ENCODE measurements around the gene ABHD5. TPM values are rescaled to one million over a fixed set of nuclear protein-coding genes. Genes with fewer than 3 reads are reported as not detected.

ABHD5 gene
- total and polyA plus RNA-seq, 8 donors = 8.4 to 14.1 (median 11.3) TPM

GRCh38 chr3:43728947-43729346 is 38.2 kb downstream of the ABHD5 start:
- WGBS, 2 donors = 94% methylated on average over 5 of the region's 5 CpGs
- no peak overlapping the region for H3K27ac ChIP-seq

DNA sequence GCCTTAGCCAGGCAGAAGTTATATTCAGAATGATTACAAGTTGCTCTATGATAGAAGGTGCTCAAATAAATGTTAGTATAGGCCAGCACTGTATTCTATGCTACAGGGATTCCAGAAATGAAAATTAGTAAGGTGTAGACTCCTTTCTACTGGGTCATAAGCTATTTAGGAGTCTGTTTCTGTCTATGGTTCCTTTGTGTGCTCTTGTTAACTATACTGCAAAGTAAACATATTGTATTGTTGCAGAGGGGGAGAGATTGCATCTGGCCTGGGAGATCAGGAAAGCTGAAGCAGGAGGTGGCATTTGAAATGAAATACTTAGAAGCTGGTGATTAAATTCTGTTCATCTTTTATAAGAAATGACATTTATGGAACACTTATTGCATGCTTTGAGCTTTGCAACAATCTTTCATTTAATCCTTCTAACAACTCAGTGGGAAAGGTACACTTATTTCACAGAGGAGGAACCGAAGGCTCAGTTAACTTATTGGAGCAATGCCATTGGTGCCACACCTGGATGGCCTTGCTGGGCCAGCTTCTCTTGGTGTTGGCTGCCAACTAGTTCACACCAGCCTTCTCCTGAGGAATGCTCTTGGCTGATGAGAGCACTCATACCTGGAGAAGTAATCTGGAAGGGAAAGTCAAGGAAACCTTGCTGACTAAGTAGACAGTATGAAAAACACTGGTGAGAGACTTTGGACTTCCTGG is 39.1 kb downstream of the ABHD5 start:
- peak; percentile 58 to 86 (median 68) for ATAC-seq
- Histone ChIP-seq H3K36me3 (no peaks in the 10 kb centered on the region), H3K9me3 (no peaks in the 10 kb centered on the region), H3K27me3 (no peaks in the 10 kb centered on the region), H3K4me3 (no peak overlapping the region), H3K27ac (no peak overlapping the region), H3K4me1 (peaks cover 0 to 7% (median 0%) of the 10 kb centered on the region in 3 donors)
- WGBS, 2 donors = 29 to 32% methylated on average over 1 of the region's 1 CpG
- no peak for TF ChIP-seq CTCF (IDR thresholded peaks at IDR 0.05)
- no peak for FAIRE-seq
- intact Hi-C loops (cut with DNase I) = no loop called here
- DNase-seq = peak in 2 of 6 donors; percentile 10 to 37

More at GRCh38 chr3:43728947-43729346, 38.2 kb downstream of the ABHD5 start:
- DNase-seq (no peak), ATAC-seq (no peak), FAIRE-seq (no peak)
- no peaks in the 10 kb centered on the region for H3K36me3 ChIP-seq
- H3K4me1 ChIP-seq = peaks cover 0 to 7% (median 0%) of the 10 kb centered on the region in 3 donors
- no peaks in the 10 kb centered on the region for H3K9me3 ChIP-seq
- no peak overlapping the region for H3K4me3 ChIP-seq
- intact Hi-C loops (cut with DNase I) = no loop called here
- TF ChIP-seq CTCF (IDR thresholded peaks at IDR 0.05) = no peak
- H3K27me3 ChIP-seq = no peaks in the 10 kb centered on the region

DNA sequence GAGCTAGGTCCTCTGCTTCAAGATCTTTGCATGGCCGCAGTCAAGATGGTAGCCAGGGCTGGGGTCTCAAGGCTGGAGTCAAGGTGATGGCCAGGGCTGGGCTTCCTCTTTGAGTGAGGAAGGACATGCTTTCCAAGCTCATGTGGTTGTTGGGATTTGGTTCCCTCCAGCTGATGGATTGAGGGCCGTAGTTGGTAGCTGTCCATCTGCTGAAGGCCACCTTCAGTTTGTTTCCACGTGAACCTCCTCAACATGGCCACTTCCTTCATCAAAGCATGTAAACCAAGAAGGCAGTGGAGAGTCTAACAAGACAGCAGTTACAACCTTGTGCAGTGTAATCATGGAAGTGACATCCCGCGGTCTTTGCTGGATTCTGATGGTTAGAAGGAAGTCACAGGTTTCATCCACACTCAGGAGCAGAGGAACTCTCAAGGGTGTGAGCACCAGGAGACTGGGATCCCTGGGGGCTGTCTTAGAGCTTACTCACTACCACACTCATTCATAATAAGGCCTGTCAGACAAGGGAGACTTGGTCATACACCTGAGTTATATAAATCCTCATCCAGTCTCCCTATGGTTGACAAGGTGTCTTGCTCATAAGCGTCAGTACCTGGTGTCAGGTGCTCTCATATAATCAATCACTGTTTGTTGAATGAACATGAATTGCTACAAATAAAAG is 42.1 kb downstream of the ABHD5 start:
- Histone ChIP-seq H3K9me3 (no peaks in the 10 kb centered on the region), H3K36me3 (no peaks in the 10 kb centered on the region), H3K4me3 (no peak overlapping the region), H3K27me3 (no peaks in the 10 kb centered on the region), H3K27ac (no peak overlapping the region), H3K4me1 (peaks cover 0 to 7% (median 0%) of the 10 kb centered on the region in 3 donors)
- 79 to 80% methylated on average over 6 of the region's 6 CpGs for WGBS, 2 donors
- FAIRE-seq = no peak
- no peak for TF ChIP-seq CTCF (IDR thresholded peaks at IDR 0.05)
- intact Hi-C loops (cut with DNase I) = no loop called here
- ATAC-seq = no peak
- DNase-seq = no peak

GRCh38 chr3:43733459-43734384 is 43.0 kb downstream of the ABHD5 start:
- Histone ChIP-seq H3K36me3 (no peaks in the 10 kb centered on the region), H3K27me3 (no peaks in the 10 kb centered on the region), H3K27ac (no peak overlapping the region), H3K4me1 (peaks cover 0 to 7% (median 0%) of the 10 kb centered on the region in 3 donors), H3K4me3 (no peak overlapping the region), H3K9me3 (no peaks in the 10 kb centered on the region)
- DNase-seq (peak in 1 of 6 donors; percentile 32), FAIRE-seq (no peak), ATAC-seq (peak; percentile 33 to 77 (median 40))
- WGBS, 2 donors = 71 to 79% methylated on average over 6 of the region's 6 CpGs
- intact Hi-C loops (cut with DNase I) = no loop called here
- no peak for TF ChIP-seq CTCF (IDR thresholded peaks at IDR 0.05)

Measured in pancreas (tissue), 10 donors.